Upper lobe of left lung (tissue), 6 donors: Measurements from ENCODE around the gene MYRF. TPM values are rescaled to one million over a fixed set of nuclear protein-coding genes. Genes with fewer than 3 reads are reported as not detected.

ENCODE experiments used
- ATAC-seq, 2 donors: fragments of 200-7000 bp; cut with Tn5 transposase; one replicate each; pipeline ENCODE4 v1.9.1; 2022; ENCODE audit warnings: mild to moderate bottlenecking in 2 of 2, moderate library complexity in 2 of 2; ENCODE audit not compliant: low FRiP score in 2 of 2
- DNase-seq, 2 donors: peaks; one replicate each; pipeline ENCODE4 v3.0.0-alpha.2; 2019 to 2020
- H3K27ac ChIP-seq, 4 donors: fragments of 200-600 bp; sonication (generic); one replicate each; pipeline ENCODE4 v1.5.1; 2016 to 2019
- H3K27me3 ChIP-seq, 4 donors: fragments of 200-600 bp; sonication (generic); one replicate each; pipeline ENCODE4 v1.5.1; 2017 to 2019
- H3K36me3 ChIP-seq, 4 donors: fragments of 200-600 bp; sonication (generic); one replicate each; pipeline ENCODE4 v1.5.1; 2016 to 2019
- H3K4me1 ChIP-seq, 4 donors: fragments of 200-600 bp; sonication (generic); one replicate each; pipeline ENCODE4 v1.5.1; 2018 to 2019
- H3K4me3 ChIP-seq, 4 donors: fragments of 200-600 bp; sonication (generic); one replicate each; pipeline ENCODE4 v1.5.1; 2017 to 2019; ENCODE audit warnings: mild to moderate bottlenecking in 2 of 4, moderate library complexity in 1 of 4
- H3K9me3 ChIP-seq, 4 donors: fragments of 200-600 bp; sonication (generic); one replicate each; pipeline ENCODE4 v1.5.1; 2018 to 2019
- EP300 ChIP-seq, 4 donors: sonication (generic); formaldehyde crosslinking; IDR thresholded peaks; one replicate each; pipeline ENCODE4 v1.5.1; 2017; ENCODE audit warnings: antibody characterized with exemption in 4 of 4, control low read depth in 2 of 4
- POLR2A ChIP-seq, 4 donors: fragments of 450-650 bp; IDR thresholded peaks; one replicate each; pipeline ENCODE4 v1.5.1; 2016 to 2017; ENCODE audit warnings: antibody characterized with exemption in 4 of 4, mild to moderate bottlenecking in 2 of 4
- POLR2AphosphoS5 ChIP-seq, 2 donors: sonication (generic); formaldehyde crosslinking; IDR thresholded peaks; one replicate each; pipeline ENCODE4 v1.5.1; 2017; ENCODE audit warnings: antibody characterized with exemption in 2 of 2
- WGBS, 2 donors: methylation state at CpG; one replicate each; pipeline ENCODE4 v1.1.5; 2017 to 2018; 5-methylcytosine and 5-hydroxymethylcytosine counted together
- total RNA-seq, 6 donors: library from RNA; depleted of rRNA in 4 of 6; stranded (reverse); fragments of >200 nt in 4 of 6; gene quantifications; one replicate each; pipeline versions ENCODE4 v1.1.0 to v1.2.1, GENCODE V29; 2016 to 2021
- TF ChIP-seq, protein P1 (sequence below), 6 experiments: fragments of 450-650 bp in 4 of 6; fragments of 200-600 bp in 2 of 6; sonication (generic) in 2 of 6; IDR thresholded peaks; one replicate each; pipeline ENCODE4 v1.5.1; 2016 to 2019; ENCODE audit warnings: antibody characterized with exemption in 6 of 6
- donor health status: DM: no; HTN: no; CAD: no; lungs with moderate emphysema.
- donor health status: DM: no; HTN: yes; CAD: no; lungs with severe emphysema.

The MYRF gene
- total RNA-seq, 6 donors from 2014 or later, result 32.5 to 147 (median 50.7) TPM

DNA sequence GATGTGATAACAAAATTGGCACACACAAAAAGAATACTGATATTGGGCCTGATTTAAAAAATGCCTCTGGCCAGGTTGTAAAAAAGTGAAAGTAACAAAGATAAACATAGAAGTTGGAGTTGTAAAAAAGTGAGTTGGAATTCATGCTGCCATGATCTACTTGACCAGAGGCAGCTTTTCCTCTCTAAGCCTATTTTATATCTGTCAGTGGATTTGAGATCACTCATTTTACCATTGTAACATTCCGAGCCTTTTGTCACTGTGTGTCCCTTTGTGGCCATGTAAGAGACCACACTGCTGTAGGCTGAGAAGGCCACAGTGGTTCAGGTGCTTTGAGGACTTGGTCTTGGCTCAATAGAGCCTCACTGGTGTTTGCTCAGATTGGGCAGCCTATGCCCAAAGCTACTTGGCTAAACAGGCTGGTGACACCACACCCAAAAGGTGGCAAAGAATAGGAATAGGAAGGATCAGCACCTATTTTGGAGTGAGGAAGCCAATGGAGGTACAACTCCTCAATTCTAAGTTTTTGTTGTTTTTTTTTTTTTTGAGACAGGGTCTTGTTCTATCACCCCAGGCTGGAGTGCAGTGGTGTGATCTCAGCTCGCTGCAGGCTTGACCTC is 47.3 kb downstream of the MYRF start:
- Histone ChIP-seq H3K27ac (no peak overlapping the region), H3K4me3 (no peak overlapping the region), H3K9me3 (no peaks in the 10 kb centered on the region), H3K36me3 (peaks cover 0 to 45% (median 28%) of the 10 kb centered on the region in 4 donors), H3K27me3 (no peaks in the 10 kb centered on the region), H3K4me1 (peaks cover 0 to 6% (median 1%) of the 10 kb centered on the region in 4 donors)
- no peak for DNase-seq
- no peak for ATAC-seq
- 96 to 100% methylated on average over 2 of the region's 2 CpGs for WGBS, 2 donors
- TF ChIP-seq POLR2A (IDR thresholded peaks at IDR 0.05), result no peak

DNA sequence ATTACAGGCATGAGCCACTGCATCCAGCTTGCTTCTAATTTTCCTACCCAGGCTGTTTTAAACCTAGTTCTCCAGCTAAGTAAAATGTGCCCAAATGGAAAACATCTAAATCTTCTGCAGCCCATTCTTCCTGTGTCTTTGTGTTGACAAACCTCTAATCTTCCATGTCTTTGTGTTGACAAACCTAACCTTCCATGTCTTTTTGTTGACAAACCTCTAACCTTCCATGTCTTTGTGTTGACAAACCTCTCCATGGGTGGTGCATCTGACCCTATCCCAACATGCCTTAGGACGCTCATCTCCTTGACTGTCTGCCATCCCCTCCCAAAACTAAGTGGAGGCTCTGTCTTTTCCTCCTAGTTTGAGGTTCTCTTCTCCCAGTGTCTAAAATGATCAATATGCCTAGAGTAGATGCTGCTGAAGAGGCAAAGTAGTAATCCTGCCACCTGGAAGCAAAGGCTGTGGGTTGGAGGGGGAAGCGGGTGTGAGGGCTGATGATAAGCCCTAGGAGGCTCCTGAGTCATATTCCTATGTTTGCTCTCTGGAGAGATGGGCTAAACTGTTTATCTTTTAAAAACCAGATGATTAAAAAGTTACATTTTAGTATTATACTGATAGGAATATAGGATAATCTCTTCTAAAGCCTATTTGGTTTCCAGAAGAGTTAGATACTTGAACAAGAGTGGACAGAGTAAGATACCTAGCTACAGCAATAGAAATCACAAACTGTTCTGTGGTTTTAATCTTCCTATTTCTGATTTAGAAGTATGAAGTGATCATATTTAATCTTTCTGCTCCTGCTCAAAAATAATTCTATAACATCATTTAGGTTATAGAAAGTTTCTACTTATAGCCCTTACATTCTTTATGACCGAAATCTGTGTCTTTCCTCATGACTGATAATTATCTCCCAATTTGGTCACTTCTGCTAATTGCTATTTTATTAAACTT is 48.2 kb downstream of the MYRF start:
- WGBS, 2 donors, result 95 to 96% methylated on average over 3 of the region's 3 CpGs
- no peaks in the 10 kb centered on the region for H3K9me3 ChIP-seq
- peaks cover 4 to 50% (median 32%) of the 10 kb centered on the region in 4 donors for H3K36me3 ChIP-seq
- H3K4me3 ChIP-seq, result no peak overlapping the region
- ATAC-seq, result no peak
- no peak for TF ChIP-seq EP300 (IDR thresholded peaks at IDR 0.05)
- TF ChIP-seq, protein P1, sequence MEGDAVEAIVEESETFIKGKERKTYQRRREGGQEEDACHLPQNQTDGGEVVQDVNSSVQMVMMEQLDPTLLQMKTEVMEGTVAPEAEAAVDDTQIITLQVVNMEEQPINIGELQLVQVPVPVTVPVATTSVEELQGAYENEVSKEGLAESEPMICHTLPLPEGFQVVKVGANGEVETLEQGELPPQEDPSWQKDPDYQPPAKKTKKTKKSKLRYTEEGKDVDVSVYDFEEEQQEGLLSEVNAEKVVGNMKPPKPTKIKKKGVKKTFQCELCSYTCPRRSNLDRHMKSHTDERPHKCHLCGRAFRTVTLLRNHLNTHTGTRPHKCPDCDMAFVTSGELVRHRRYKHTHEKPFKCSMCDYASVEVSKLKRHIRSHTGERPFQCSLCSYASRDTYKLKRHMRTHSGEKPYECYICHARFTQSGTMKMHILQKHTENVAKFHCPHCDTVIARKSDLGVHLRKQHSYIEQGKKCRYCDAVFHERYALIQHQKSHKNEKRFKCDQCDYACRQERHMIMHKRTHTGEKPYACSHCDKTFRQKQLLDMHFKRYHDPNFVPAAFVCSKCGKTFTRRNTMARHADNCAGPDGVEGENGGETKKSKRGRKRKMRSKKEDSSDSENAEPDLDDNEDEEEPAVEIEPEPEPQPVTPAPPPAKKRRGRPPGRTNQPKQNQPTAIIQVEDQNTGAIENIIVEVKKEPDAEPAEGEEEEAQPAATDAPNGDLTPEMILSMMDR (IDR thresholded peaks at IDR 0.05), result no peak
- no peak overlapping the region for H3K27ac ChIP-seq
- H3K27me3 ChIP-seq, result no peaks in the 10 kb centered on the region
- H3K4me1 ChIP-seq, result peaks cover 0 to 6% (median 1%) of the 10 kb centered on the region in 4 donors
- no peak for DNase-seq

DNA sequence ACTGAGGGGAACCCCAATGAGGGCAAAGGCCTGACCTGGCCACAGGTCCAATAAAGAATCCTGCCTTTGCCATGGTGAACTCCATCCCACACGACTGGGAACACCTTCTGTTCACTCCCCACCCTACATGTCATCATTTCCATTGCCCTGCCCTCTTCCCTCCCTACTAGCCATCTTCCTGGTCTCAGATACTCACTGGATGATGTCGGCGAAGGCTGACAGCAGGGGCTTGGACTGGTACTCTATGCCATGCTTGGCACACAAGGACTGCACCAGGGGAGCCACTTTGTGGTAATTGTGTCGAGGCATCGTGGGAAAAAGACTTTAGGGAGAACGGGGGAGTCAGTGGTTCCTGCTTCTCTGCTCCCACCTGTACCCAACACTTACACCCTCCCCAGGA is 50.2 kb downstream of the MYRF start:
- DNase-seq (no peak), ATAC-seq (no peak)
- Histone ChIP-seq H3K27ac (no peak overlapping the region), H3K4me3 (no peak overlapping the region), H3K4me1 (peaks cover 0 to 2% (median under 1%) of the 10 kb centered on the region in 4 donors), H3K9me3 (no peaks in the 10 kb centered on the region), H3K36me3 (peaks cover 4 to 56% (median 38%) of the 10 kb centered on the region in 4 donors), H3K27me3 (no peaks in the 10 kb centered on the region)
- TF ChIP-seq EP300 (IDR thresholded peaks at IDR 0.05), result no peak
- no peak for TF ChIP-seq POLR2A (IDR thresholded peaks at IDR 0.05)
- no peak for TF ChIP-seq POLR2AphosphoS5 (IDR thresholded peaks at IDR 0.05)
- TF ChIP-seq, protein P1 (IDR thresholded peaks at IDR 0.05), result no peak
- 88 to 91% methylated on average over 6 of the region's 6 CpGs for WGBS, 2 donors

DNA sequence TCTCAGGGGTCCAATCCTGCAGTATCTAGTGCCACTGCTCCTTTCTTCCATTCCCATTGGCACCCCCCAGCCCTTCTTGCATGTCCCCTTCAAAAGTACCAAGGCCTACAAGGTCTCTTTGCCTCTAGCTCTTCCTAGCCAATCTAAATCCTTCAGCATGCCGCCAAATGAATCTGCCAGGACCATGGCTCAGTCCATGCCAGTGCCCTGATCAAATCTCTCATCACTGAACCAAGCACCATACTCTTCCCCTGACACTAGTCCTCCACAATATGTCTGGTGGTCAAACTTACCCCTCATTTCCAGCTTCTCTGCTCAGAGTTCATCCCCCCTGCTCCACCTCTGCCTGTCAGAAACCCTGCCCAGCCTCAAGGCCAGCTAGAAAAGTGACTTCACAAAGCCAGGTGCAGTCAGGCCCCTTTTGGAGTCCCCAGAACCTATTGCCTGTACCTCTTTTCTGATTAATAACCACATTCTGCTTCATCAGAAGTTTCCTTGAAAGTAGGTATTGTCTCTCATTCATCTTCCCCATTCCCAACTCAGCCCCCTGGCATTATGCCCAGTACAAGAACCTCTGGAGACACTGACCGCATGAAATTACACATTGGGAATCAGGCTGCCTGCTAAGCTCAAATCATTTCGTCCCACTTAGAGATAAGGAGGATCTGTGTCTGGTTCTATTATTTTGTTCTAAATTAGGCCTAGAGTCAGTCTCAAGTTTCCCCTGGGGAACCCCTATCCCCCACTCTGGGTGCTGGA is 51.6 kb downstream of the MYRF start:
- ATAC-seq (no peak), DNase-seq (no peak)
- no peaks in the 10 kb centered on the region for H3K9me3 ChIP-seq
- 74 to 75% methylated on average over 3 of the region's 3 CpGs for WGBS, 2 donors
- H3K4me3 ChIP-seq, result no peak overlapping the region
- H3K36me3 ChIP-seq, result peaks cover 4 to 64% (median 52%) of the 10 kb centered on the region in 4 donors
- H3K4me1 ChIP-seq, result no peaks in the 10 kb centered on the region
- TF ChIP-seq POLR2A (IDR thresholded peaks at IDR 0.05) (no peak), POLR2AphosphoS5 (IDR thresholded peaks at IDR 0.05) (no peak), EP300 (IDR thresholded peaks at IDR 0.05) (no peak)
- TF ChIP-seq, protein P1 (IDR thresholded peaks at IDR 0.05), result no peak
- no peak overlapping the region for H3K27ac ChIP-seq
- H3K27me3 ChIP-seq, result no peaks in the 10 kb centered on the region

DNA sequence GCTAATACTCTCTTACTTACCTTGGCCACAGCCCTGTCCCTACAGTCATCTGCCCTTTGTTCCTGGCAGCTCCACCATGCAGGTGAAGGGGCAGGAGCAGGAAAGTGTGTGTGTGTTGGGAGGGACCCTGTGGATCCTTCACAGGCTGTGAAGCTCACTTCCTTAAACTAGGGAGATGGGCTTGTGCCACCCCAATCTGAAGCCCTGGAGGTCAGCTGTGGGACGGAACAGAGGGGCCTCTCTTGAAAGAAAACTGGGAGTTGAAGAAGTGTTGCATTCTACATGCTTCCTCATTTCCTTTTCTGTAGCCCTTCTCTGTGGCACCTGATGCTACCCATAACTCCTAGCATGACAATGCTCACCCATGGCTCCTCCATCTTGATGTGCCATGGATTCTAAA is 52.7 kb downstream of the MYRF start:
- H3K27ac ChIP-seq, result no peak overlapping the region
- TF ChIP-seq POLR2AphosphoS5 (IDR thresholded peaks at IDR 0.05), result no peak
- no peak for TF ChIP-seq POLR2A (IDR thresholded peaks at IDR 0.05)
- no peak overlapping the region for H3K4me3 ChIP-seq
- no peaks in the 10 kb centered on the region for H3K9me3 ChIP-seq
- no peak for DNase-seq
- no peaks in the 10 kb centered on the region for H3K4me1 ChIP-seq
- WGBS, 2 donors, result 77 to 86% methylated on average over 1 of the region's 1 CpG
- H3K36me3 ChIP-seq, result peaks cover 8 to 74% (median 61%) of the 10 kb centered on the region in 4 donors
- H3K27me3 ChIP-seq, result no peaks in the 10 kb centered on the region
- no peak for ATAC-seq
